ENCODE results near the gene RALGAPB.

Gene RALGAPB

GRCh38 chr20:38472513-38473366 is at the start of gene RALGAPB:
Gene RALGAPB (plus strand): TSS chr20:38472843. CDS start chr20:38488433, 15,590 bp downstream.
- no peaks in the 10 kb centered on the region for H3K9me3 ChIP-seq
- H3K4me1 ChIP-seq (ENCODE audit: control insufficient read depth in 1 of 2, insufficient read depth in 1 of 2, low read depth in 1 of 2, low read length in 1 of 2), result peaks cover 23 to 30% of the 10 kb centered on the region in 2 experiments
- H3K4me3 ChIP-seq (ENCODE audit: low read depth in 1 of 2, low read length in 1 of 2), result peak within 1 kb of the TSS; percentile 75 to 89
- H3K27ac ChIP-seq, result peak within 1 kb of the TSS; percentile 92
- H3K36me3 ChIP-seq, result no peaks in the 10 kb centered on the region
- TF ChIP-seq CTCF (IDR thresholded peaks at IDR 0.05), result peak; percentile 63
- H3K27me3 ChIP-seq, result peaks cover 5% of the 10 kb centered on the region

- Histone ChIP-seq H3K4me1 (ENCODE audit: control insufficient read depth in 1 of 2, insufficient read depth in 1 of 2, low read depth in 1 of 2, low read length in 1 of 2) (no peaks in the 10 kb centered on the region), H3K27me3 (no peaks in the 10 kb centered on the region), H3K27ac (no peak overlapping the region), H3K4me3 (ENCODE audit: low read depth in 1 of 2, low read length in 1 of 2) (no peak overlapping the region), H3K36me3 (peaks cover 94% of the 10 kb centered on the region), H3K9me3 (no peaks in the 10 kb centered on the region)
- no peak for TF ChIP-seq CTCF (IDR thresholded peaks at IDR 0.05)
Measured at GRCh38 chr20:38423541-38423940, 49.1 kb upstream of the RALGAPB start.

- no peak for TF ChIP-seq CTCF (IDR thresholded peaks at IDR 0.05)
- no peak overlapping the region for H3K27ac ChIP-seq
- H3K27me3 ChIP-seq, result no peaks in the 10 kb centered on the region
- peaks cover 94% of the 10 kb centered on the region for H3K36me3 ChIP-seq
- no peaks in the 10 kb centered on the region for H3K9me3 ChIP-seq
- no peaks in the 10 kb centered on the region for H3K4me1 ChIP-seq (ENCODE audit: control insufficient read depth in 1 of 2, insufficient read depth in 1 of 2, low read depth in 1 of 2, low read length in 1 of 2)
- no peak overlapping the region for H3K4me3 ChIP-seq (ENCODE audit: low read depth in 1 of 2, low read length in 1 of 2)
Measured at GRCh38 chr20:38424401-38424800, 48.2 kb upstream of the RALGAPB start.

- H3K36me3 ChIP-seq, result peaks cover 94% of the 10 kb centered on the region
- TF ChIP-seq CTCF (IDR thresholded peaks at IDR 0.05), result no peak
- no peak overlapping the region for H3K27ac ChIP-seq
- no peak overlapping the region for H3K4me3 ChIP-seq (ENCODE audit: low read depth in 1 of 2, low read length in 1 of 2)
- no peaks in the 10 kb centered on the region for H3K27me3 ChIP-seq
- no peaks in the 10 kb centered on the region for H3K9me3 ChIP-seq
- no peaks in the 10 kb centered on the region for H3K4me1 ChIP-seq (ENCODE audit: control insufficient read depth in 1 of 2, insufficient read depth in 1 of 2, low read depth in 1 of 2, low read length in 1 of 2)
Measured at GRCh38 chr20:38426006-38426897, 46.4 kb upstream of the RALGAPB start.

- TF ChIP-seq CTCF (IDR thresholded peaks at IDR 0.05), result no peak
- no peaks in the 10 kb centered on the region for H3K9me3 ChIP-seq
- H3K36me3 ChIP-seq, result peaks cover 94% of the 10 kb centered on the region
- no peaks in the 10 kb centered on the region for H3K27me3 ChIP-seq
- no peaks in the 10 kb centered on the region for H3K4me1 ChIP-seq (ENCODE audit: control insufficient read depth in 1 of 2, insufficient read depth in 1 of 2, low read depth in 1 of 2, low read length in 1 of 2)
- H3K27ac ChIP-seq, result no peak overlapping the region
- no peak overlapping the region for H3K4me3 ChIP-seq (ENCODE audit: low read depth in 1 of 2, low read length in 1 of 2)
Measured at GRCh38 chr20:38427655-38428023, 45.0 kb upstream of the RALGAPB start.

Data from neutrophil (primary cell).